Measurements from ENCODE around the gene AGMO. TPM values are rescaled to one million over a fixed set of nuclear protein-coding genes. Genes with fewer than 3 reads are reported as not detected.

AGMO gene
- total RNA-seq, 1 experiment from 2014 or later = not detected

DNA sequence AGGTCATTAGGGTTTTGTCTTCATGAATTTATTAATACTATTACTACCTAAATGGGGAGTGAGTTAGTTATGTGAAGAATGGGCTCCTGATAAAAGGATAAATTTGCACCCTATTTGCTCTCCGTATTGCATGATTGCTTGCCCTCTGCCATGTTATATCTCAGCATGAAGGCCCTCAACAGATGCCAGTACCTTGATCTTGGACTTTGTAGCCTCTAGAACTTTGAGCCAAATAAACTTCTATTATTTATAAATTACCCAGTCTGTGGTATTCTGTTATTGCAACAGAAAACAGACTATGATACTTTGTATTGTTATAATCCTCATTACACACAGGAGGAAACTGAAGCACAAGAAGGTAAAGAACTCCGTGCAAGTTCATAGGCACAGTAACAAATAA is 150.8 kb downstream of the AGMO start:
- RAD21 ChIA-PET (ENCODE audit: low non-redundant PET in 1 of 2, low total read pairs in 2 of 2, uncharacterized antibody in 2 of 2, unreplicated experiment in 2 of 2) = no interaction called here
- no peaks in the 10 kb centered on the region for H3K27me3 ChIP-seq (ENCODE audit: insufficient read depth, low read length)
- H3K4me1 ChIP-seq (ENCODE audit: control insufficient read depth in 1 of 2, insufficient read depth in 2 of 2, low read length in 2 of 2) = no peaks in the 10 kb centered on the region
- H3K9ac ChIP-seq (ENCODE audit: low read length) = no peak overlapping the region
- H4K20me1 ChIP-seq (ENCODE audit: insufficient read depth) = no peaks in the 10 kb centered on the region
- intact Hi-C loops (cut with micrococcal nuclease) = no loop called here
- no peak for ATAC-seq
- no peak overlapping the region for H2AFZ ChIP-seq (ENCODE audit: low read depth, low read length, poor library complexity, severe bottlenecking)
- H3K79me2 ChIP-seq (ENCODE audit: insufficient read depth, low read length) = no peaks in the 10 kb centered on the region
- no peaks in the 10 kb centered on the region for H3K9me2 ChIP-seq (ENCODE audit: insufficient read depth)
- H3K27ac ChIP-seq (ENCODE audit: low read depth, low read length) = no peak overlapping the region
- DNase-seq (ENCODE audit: low read depth, low spot score) = no peak
- H3K9me3 ChIP-seq (ENCODE audit: control insufficient read depth in 1 of 2, insufficient read depth in 1 of 2, low read depth in 1 of 2, low read length in 2 of 2) = no peaks in the 10 kb centered on the region
- no TSS peak for BruUV-seq (replicated peaks)
- H3K4me2 ChIP-seq (ENCODE audit: low read length) = no peak overlapping the region
- TF ChIP-seq SRF (IDR thresholded peaks at IDR 0.05; ENCODE audit: low read depth) = no peak
- TF ChIP-seq EZH2phosphoT487 (IDR thresholded peaks at IDR 0.05; ENCODE audit: borderline replicate concordance) = no peak
- no peak for TF ChIP-seq FOSL1 (IDR thresholded peaks at IDR 0.05; ENCODE audit: low read depth)
- no peak for TF ChIP-seq CEBPB (IDR thresholded peaks at IDR 0.05; ENCODE audit: low read depth)
- TF ChIP-seq EGR1 (IDR thresholded peaks at IDR 0.05; ENCODE audit: low read depth) = no peak
- TF ChIP-seq MAX (IDR thresholded peaks at IDR 0.05) = no peak
- no peak for TF ChIP-seq ZBTB33 (IDR thresholded peaks at IDR 0.05; ENCODE audit: extremely low read depth, insufficient replicate concordance, low read length)
- no peak for TF ChIP-seq CBX3 (IDR thresholded peaks at IDR 0.05; ENCODE audit: low read depth)
- TF ChIP-seq JUND (IDR thresholded peaks at IDR 0.05) = no peak
- CTCF ChIA-PET = no interaction called here
- no peak overlapping the region for H3K4me3 ChIP-seq (replicated peaks in 1 of 2; ENCODE audit: low read depth in 1 of 2, low read length in 2 of 2)
- POLR2A ChIA-PET = no interaction called here
- H3K36me3 ChIP-seq (ENCODE audit: control insufficient read depth in 1 of 2, insufficient read depth in 2 of 2, low read length in 2 of 2) = no peaks in the 10 kb centered on the region

GRCh38 chr7:15407910-15408309 is 153.9 kb downstream of the AGMO start:
- TF ChIP-seq POLR2AphosphoS5 (IDR thresholded peaks at IDR 0.05; ENCODE audit: low read depth, low read length) (no peak), EZH2 (IDR thresholded peaks at IDR 0.05) (no peak), CBX3 (IDR thresholded peaks at IDR 0.05; ENCODE audit: low read depth) (no peak), SP1 (IDR thresholded peaks at IDR 0.05; ENCODE audit: low read depth) (no peak), CEBPB (IDR thresholded peaks at IDR 0.05; ENCODE audit: low read depth) (no peak)
- TF ChIP-seq, protein P1, sequence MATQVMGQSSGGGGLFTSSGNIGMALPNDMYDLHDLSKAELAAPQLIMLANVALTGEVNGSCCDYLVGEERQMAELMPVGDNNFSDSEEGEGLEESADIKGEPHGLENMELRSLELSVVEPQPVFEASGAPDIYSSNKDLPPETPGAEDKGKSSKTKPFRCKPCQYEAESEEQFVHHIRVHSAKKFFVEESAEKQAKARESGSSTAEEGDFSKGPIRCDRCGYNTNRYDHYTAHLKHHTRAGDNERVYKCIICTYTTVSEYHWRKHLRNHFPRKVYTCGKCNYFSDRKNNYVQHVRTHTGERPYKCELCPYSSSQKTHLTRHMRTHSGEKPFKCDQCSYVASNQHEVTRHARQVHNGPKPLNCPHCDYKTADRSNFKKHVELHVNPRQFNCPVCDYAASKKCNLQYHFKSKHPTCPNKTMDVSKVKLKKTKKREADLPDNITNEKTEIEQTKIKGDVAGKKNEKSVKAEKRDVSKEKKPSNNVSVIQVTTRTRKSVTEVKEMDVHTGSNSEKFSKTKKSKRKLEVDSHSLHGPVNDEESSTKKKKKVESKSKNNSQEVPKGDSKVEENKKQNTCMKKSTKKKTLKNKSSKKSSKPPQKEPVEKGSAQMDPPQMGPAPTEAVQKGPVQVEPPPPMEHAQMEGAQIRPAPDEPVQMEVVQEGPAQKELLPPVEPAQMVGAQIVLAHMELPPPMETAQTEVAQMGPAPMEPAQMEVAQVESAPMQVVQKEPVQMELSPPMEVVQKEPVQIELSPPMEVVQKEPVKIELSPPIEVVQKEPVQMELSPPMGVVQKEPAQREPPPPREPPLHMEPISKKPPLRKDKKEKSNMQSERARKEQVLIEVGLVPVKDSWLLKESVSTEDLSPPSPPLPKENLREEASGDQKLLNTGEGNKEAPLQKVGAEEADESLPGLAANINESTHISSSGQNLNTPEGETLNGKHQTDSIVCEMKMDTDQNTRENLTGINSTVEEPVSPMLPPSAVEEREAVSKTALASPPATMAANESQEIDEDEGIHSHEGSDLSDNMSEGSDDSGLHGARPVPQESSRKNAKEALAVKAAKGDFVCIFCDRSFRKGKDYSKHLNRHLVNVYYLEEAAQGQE (IDR thresholded peaks at IDR 0.05; ENCODE audit: low read depth) = no peak
- Histone ChIP-seq H3K27me3 (ENCODE audit: insufficient read depth, low read length) (no peaks in the 10 kb centered on the region), H3K79me2 (ENCODE audit: insufficient read depth, low read length) (no peaks in the 10 kb centered on the region), H3K9me3 (ENCODE audit: control insufficient read depth in 1 of 2, insufficient read depth in 1 of 2, low read depth in 1 of 2, low read length in 2 of 2) (no peaks in the 10 kb centered on the region), H3K9me2 (ENCODE audit: insufficient read depth) (peaks cover 2% of the 10 kb centered on the region; the same call in 1 of the 2 replicates), H3K4me1 (ENCODE audit: control insufficient read depth in 1 of 2, insufficient read depth in 2 of 2, low read length in 2 of 2) (no peaks in the 10 kb centered on the region), H3K4me2 (ENCODE audit: low read length) (no peak overlapping the region), H4K20me1 (ENCODE audit: insufficient read depth) (no peaks in the 10 kb centered on the region), H3K9ac (ENCODE audit: low read length) (no peak overlapping the region), H3K27ac (ENCODE audit: low read depth, low read length) (no peak overlapping the region), H3K4me3 (replicated peaks in 1 of 2; ENCODE audit: low read depth in 1 of 2, low read length in 2 of 2) (no peak overlapping the region), H2AFZ (ENCODE audit: low read depth, low read length, poor library complexity, severe bottlenecking) (no peak overlapping the region), H3K36me3 (ENCODE audit: control insufficient read depth in 1 of 2, insufficient read depth in 2 of 2, low read length in 2 of 2) (no peaks in the 10 kb centered on the region)
- ChIA-PET POLR2A (no interaction called here), CTCF (no interaction called here), RAD21 (ENCODE audit: low non-redundant PET in 1 of 2, low total read pairs in 2 of 2, uncharacterized antibody in 2 of 2, unreplicated experiment in 2 of 2) (no interaction called here)
- intact Hi-C loops (cut with micrococcal nuclease) = no loop called here
- DNase-seq (ENCODE audit: low read depth, low spot score) (no peak), ATAC-seq (no peak)
- BruUV-seq (replicated peaks) = no TSS peak
